HG03558 (cell line): ENCODE data around the gene B3GALT2.
"Not testable (repeated sequence)": the region's sequence is repeated elsewhere in the genome, so short reads cannot be mapped to it uniquely, and the experiment has no call there.

Experiments
- ATAC-seq: cut with Tn5 transposase; IDR thresholded peaks from one replicate; pipeline ENCODE4 v1.9.1; 2021; ENCODE audit warnings: moderate number of reproducible peaks; ENCODE audit not compliant: unreplicated experiment; ENCODE audit errors: extremely low read depth

The B3GALT2 gene, protein sequence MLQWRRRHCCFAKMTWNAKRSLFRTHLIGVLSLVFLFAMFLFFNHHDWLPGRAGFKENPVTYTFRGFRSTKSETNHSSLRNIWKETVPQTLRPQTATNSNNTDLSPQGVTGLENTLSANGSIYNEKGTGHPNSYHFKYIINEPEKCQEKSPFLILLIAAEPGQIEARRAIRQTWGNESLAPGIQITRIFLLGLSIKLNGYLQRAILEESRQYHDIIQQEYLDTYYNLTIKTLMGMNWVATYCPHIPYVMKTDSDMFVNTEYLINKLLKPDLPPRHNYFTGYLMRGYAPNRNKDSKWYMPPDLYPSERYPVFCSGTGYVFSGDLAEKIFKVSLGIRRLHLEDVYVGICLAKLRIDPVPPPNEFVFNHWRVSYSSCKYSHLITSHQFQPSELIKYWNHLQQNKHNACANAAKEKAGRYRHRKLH

DNA sequence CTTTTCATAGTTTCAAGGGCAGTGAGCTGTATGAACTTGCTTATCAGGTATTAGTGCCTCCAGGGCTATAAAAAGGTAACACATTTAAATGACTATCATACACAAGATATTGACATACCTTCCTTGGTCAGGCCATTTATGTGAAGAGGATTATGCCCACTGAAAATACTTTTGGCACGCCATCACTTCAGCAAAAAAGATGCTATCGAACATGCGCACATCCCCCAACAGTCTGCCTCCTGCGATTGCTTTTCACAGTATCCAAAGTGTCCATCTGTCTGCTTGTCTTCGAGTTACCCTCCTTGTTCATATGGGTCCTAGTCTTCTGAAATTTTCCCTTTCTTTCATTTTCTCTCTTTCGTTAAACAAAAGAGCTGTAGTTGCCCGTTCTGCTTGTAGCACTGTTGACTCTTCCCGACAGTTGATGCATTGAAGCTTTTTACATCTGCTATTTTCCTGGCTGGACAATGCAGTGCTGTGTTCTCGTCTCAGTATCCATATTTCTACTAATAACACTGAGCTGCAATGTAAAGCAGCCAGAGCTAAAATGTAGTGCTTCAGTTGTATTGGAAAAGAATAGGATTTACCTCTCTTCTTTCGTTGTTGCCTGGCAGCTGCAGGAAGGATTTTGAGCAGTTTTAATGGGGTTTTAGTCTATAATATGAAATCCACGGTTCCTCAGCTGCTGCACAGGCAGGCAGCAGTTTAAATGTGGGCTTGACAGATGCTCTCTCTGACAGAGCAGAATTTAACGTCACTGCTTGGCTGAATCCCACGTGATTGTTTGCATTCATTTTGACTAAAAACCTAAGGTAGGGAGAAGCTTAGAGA is at the start of gene B3GALT2:
TSS of gene B3GALT2 (minus strand) at position 713 of the 831 bp plus-strand sequence. CDS start 5,051 bp downstream, outside the sequence.
- no peak for ATAC-seq

DNA sequence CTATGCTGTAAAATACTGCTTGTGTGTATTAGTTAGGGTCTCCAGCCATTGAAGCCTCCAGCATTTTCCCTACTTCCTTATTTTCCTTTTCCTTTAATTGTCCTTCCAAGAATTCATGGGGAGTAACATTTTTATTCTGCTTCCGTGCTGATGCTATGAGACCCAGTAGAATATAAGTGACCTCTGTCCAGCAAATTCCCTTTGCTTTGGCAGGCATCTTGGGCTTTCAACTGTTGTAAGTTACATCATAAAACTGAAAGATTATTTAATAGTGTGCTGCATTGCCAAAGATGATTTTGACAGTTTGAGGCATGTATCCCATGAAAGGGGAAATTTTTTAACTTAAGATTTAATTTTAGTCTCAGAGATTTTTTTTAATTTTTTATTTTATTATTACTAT is 48.1 kb upstream of the B3GALT2 start:
- ATAC-seq: no peak

DNA sequence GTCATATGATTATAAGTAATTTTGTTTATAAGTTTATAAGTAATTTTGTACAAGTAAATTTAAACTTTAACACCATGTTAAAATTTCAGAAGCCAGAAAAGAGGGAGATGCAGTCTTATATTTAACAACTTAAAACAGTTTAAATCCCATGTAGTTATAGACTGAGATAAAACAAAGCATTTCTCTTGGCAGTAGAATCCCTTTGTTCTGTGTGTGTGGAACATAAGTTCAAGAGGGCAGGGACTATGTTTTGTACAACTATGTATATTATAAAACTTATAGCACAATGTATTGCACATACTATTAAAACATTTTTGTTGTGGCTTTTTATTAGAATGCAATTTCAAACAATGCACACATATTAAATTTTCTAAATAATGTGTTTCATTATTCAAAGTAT is 44.7 kb upstream of the B3GALT2 start:
- not testable (repeated sequence) for ATAC-seq

DNA sequence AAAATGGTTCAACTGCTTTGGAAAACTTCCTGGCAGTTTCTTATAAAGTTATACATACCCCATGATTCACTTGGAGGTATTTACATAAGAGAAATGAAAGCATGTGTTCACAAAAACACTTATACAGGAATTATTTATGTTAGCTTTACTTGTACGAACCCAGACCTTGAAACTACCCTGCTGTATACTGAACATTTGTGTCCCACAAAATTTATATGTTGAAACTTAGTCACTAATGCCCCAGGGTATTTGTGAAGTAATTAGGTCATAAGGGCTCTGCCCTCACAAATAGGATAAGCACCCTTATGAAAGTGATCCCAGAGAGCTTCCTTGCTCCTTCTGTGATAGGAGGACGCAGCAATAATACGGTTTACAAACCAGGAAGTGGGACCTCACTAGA is 42.7 kb upstream of the B3GALT2 start:
- no peak for ATAC-seq

DNA sequence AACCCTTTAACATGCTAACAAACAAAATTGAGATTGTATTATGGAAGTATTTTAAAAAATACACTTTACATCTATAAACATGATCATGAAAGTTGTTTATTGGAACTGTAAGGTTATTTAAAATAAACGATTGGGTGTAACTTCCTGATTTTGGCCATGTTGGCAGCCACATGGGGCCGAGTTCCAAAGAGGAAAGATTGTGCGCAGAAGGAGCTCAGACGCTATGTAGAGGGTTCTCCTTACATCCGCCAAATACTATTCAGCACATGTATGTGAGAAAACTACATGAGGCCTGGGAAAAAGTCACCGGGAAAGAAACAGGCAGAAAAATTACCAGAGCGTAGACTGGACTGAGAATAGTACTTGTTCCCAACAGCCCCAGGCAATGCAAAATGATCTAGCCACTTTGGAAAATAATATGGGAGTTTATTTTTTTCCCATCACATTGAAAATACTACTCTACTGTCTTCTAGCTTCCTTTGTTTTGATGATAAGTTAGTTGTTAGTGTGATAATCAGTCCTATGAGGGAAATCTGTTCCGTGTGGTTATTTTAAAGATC is 35.7 kb upstream of the B3GALT2 start:
- ATAC-seq: no peak

DNA sequence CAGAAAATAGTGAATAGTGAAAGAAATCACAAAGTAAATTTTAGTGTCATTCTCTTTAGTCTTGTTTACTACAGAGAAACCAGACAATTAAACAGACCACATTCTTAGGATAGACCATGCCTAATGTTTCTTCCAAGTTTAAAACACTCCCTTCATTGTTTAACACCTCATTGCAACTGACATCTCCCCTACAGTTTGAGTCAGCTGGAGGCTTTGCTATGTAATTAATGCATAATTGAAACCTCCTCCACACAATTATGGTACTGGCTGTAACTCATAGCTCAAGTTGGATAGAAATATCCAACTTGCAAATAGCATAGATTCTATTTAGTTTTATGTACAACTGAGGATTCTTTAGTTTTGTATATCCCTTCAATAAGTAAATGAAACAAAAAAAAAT is 35.2 kb upstream of the B3GALT2 start:
- no peak for ATAC-seq

DNA sequence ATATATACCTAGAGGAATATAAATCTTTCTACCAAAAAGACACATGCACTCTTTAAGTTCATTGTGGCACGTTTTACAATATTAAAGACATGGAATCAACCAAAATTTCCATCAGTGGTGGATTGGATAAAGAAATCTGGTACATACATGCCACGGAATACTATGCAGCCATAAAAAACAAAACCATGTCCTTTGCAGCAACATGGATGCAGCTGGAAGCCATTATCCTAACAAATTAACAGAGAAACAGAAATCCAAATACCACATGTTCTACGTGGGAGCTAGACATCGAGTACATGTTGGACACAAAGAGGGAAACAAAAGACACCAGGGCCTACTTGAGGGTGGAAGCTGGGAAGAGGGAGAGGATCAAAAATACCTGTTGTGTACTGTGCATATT is 33.0 kb upstream of the B3GALT2 start:
- ATAC-seq: no peak

DNA sequence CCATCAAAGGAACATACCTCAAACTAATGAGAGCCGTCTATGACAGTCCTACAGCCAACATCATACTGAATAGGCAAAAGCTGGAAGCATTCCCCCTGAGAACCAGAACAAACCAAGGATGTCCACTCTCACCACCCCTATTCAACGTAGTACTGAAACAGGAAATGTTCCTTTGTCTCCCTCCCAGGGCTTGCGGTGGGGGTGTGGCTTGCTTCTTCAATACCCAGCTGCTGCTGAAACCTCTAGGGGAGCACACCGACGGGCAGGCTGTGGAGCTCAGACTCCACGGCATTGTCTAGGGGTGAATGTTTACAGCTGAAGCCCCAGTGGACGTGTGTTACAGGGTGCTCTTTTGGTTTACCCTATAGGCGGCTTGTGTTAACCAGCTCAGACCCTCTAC is 30.5 kb upstream of the B3GALT2 start:
- no peak for ATAC-seq

DNA sequence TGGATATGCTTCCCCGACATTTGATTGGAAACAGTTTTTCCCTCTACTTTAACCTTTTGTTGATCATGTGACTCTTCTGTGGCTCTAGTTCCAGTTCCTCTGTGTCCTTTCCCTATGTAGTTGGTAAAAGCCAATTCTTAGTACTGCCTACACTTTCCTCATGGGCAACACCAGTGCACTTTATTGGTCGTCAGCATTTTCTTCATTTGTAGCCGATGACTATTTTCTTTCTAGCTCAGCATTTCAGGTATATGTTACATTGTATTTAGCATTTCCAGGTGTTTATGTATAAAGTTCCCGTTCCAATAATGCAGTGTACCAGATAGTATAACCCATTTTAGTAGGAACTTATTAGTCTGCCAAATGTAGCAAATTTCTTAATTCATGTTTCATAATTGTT is 27.6 kb upstream of the B3GALT2 start:
- no peak for ATAC-seq

DNA sequence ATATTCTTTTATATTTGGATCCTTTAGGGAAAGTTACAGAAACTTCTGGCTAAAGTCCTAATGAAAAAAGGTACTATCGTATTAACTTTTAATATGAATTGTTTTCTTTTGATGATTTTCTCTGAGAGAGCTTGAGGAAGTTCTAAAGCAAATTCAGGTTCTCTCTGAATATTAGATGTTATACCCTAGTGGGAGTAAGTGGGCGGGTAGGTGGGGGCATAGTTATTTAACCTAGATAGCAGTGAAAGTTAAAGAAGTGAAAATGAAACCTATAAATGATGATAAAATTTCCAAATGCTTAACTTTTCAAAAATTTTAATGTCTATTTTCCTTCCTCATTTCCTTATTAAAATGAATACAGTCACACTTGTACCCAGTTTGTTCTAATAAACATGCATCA is 26.2 kb upstream of the B3GALT2 start:
- no peak for ATAC-seq

DNA sequence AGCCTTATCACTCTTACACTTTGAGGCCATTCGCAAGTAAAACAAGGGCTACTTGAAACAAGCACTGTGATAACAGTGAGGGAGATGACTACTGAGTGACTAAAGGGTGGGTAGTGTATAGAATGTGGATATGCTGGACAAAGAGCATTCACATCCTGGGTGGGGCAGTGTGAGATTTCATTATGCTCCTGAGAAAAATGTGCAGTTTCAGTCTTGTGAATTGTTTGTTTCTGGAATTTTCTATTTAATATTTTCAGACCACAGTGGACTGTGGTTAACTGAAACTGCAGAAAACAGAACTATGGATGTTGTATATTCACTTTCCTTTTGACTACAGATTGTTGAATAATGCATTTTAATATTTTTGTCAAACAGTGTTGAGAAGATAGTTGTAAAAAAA is 25.1 kb upstream of the B3GALT2 start:
- ATAC-seq: peak; percentile 69

DNA sequence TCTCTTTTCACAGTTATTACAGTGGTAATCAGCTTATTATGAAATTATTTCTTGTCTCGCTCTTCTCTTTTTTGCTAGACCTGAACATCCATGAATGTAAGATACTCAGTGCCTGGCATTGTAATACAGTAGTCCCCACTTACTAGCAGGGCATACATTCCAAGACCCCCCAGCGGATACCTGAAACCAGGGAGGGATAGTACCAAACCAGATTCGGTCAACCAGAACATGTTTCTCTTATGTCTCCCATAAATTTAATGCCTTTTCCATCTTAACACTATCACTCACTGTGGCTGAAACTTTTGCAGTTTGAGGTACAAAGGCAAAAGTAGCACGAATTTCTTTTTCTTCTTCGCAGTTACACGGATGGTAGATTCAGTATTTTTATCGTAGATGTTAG is 24.6 kb upstream of the B3GALT2 start:
- ATAC-seq: no peak

DNA sequence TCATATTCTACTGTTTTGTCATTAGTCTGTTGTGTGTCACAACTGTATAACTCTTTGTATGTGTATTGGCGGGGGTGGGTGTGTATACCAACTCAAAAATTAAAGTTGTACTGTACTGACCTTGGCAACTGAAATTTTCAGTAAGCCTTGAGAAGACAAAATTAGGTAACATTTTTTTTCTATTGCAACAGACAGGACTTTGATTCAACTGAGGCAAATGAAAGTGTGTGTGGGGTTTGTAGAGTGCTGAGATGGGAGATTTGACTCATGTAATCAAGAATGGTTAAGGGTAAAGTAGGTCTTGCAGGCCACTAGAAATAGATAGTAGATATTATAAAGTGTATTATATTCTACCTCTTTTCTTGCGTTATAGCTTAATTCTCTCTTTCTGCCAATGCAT is 14.6 kb upstream of the B3GALT2 start:
- no peak for ATAC-seq

DNA sequence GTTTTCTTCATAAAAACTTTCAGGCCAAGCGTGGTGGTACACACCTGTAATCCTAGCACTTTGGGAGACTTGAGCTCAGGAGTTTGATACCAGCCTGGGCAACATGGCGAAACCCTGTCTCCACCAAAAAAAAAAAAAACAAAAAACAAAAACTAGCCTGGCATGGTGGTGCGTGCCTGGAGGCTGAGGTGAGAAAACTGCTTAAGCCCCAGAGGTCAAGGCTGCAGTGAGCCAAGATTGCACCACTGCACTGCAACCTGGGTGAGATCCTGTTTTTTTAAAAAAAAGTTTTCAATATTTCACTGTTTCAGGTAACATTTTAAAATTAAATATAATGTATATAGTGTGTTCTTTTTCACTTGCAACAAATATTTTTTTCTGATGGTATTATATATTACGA is 13.5 kb upstream of the B3GALT2 start:
- ATAC-seq: no peak

DNA sequence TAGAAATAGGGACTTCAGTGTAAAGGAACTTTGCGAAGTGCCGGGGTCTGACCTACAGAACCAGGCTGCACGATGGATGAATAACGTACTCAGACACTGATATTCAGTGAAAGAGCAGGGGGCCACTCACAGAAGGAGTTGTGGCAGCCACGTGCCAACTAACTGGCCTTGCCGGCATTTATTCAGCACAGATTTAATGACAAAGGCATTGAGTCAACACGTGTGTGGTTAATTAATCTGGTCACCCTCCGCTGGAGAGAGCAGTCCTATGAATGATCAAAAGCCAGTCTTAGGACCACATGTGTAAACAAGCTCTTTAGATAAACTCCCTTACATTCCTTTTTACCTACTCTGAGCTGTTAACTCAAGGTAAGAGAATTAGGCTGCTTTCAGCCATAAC is 6.2 kb upstream of the B3GALT2 start:
- no peak for ATAC-seq

DNA sequence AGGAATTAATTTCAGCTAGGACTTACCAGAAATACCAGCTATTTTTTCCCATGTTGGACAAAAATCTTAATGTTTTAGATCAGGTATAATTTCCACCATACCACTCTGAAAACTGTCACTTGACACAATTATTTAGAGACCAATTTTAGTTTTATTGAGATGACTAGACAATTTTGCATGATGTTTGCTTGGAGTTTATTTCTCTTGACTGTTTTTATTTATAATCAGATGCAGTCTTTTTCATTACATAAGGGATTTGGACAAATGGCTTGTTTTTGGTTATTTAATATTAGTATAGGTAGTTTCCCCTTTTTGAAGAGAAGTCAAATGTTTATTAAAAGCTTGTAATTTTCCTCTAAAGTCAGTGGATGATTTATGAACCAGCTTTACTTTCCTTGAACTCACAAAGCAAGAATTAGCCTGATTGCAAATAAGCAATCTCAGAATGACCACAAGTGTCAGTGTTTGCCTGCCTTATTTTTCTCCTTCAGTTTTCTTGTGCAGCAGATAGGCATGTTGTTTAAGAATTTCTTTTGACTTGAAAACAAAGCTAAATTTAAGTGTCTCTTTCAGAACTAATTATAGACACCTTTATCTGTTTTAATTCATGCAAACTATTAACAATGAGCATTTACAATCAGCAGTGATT is 3.8 kb upstream of the B3GALT2 start:
- ATAC-seq: no peak

DNA sequence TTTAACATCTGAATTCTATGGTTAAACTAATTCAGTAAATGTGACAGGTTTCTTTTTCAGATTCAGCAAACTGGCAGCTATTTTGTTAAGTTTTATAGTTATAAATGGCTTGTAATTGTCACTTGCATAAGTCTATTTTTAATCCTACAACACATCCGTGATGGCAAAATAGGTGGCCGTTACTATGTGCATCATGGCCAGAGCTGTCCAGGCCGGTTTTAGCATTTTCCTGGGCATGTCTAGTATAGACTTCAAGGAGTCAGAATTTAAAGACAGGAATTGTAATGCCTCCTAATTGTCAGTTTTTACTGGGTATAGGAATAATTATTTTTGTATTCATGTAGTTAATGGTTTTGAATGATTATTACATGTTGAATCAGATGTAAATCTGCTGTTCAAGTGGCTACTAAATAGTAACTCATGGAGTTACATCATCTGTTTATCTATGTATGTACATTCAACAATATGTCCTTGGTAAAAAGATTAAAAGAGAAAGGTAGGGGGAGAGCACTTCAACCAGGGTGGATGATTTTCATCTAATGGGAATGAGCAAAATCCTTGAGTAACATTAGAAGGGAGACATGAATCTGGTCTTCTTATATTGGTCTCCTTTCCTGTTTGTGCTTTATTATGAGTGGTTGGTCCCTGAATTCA is 3.2 kb upstream of the B3GALT2 start:
- ATAC-seq: no peak

DNA sequence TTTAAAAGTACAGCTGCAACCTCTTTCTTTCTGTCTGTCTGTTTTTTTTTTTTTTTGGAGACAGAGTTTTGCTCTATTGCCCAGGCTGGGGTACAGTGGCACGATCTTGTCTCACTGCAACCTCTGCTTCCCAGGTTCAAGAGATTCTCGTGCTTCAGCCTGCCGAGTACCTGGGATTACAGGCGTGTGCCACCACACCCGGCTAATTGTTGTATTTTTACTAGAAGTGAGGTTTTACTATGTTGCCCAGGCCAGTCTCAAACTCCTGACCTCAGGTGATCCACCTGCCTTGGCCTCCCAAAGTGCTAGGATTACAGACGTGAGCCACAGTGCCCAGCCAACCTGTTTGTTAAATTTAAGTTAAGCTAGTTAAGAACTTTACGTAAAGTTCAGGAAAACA is 2.5 kb upstream of the B3GALT2 start:
- ATAC-seq: not testable (repeated sequence)

DNA sequence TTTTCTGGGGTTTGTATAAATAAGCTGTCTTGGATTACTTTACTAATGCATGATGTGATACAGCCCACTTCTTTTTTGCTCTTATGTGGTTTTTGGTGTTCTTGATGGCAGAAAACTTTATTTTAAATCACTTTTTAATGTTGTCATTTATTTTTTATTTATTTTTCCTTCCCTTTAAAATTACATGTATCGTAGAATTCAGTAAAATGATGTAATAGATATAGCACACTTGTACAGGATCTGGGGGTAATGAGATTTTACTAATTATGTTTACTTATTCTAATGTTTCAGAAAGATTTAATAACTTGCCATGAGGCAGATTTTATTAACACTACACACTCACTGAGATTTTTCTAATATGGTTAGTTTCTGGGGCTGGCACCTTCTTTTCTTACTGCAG is 701 bp upstream of the B3GALT2 start:
- ATAC-seq: no peak

DNA sequence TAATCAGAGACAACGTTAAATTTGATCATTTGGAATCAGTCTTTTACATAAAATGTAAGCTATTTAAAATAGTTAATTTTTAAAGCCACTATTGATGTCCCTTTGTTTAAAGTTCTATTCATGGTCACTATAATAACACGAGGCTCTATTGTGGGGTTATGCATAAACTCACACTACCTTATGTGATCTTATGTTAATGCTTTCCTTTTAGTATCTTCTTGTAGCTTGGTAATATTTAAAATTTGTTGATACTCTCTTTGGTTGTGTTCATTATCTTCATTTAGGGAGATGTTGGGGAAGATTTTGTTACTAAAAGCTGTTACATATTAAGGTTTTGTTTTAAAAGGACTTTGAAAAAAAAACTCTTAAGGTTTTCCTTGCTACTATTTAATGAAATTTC is 1.2 kb downstream of the B3GALT2 start:
- no peak for ATAC-seq
